Neural progenitor cell (in vitro differentiated cells): ENCODE data around the gene PIP4K2A.

Experiments
- CTCF ChIP-seq: fragments of 200-600 bp; sonication (generic); IDR thresholded peaks from 2 replicates; pipeline ENCODE4 v1.5.1; 2017; ENCODE audit warnings: antibody characterized with exemption, mild to moderate bottlenecking
- EZH2 ChIP-seq: fragments of 200-600 bp; sonication (generic); IDR thresholded peaks from 2 replicates; pipeline ENCODE4 v1.6.1; 2017; ENCODE audit warnings: antibody characterized with exemption, mild to moderate bottlenecking, moderate library complexity
- EZH2phosphoT487 ChIP-seq: fragments of 200-600 bp; sonication (generic); IDR thresholded peaks from 2 replicates; pipeline ENCODE4 v1.6.1; 2017; ENCODE audit warnings: antibody characterized with exemption

- TF ChIP-seq CTCF: no peak
- TF ChIP-seq EZH2phosphoT487: no peak
- no peak for TF ChIP-seq EZH2
Measured at GRCh38 chr10:22599048-22599561, 115.3 kb downstream of the PIP4K2A start.
